Lung (tissue), 16 donors: ENCODE data around the gene ERCC8. TPM values are rescaled to one million over a fixed set of nuclear protein-coding genes. Genes with fewer than 3 reads are reported as not detected.

Experiments used
- ATAC-seq: fragments of 200-7000 bp; cut with Tn5 transposase; one replicate; pipeline ENCODE4 v1.9.1; 2020; ENCODE audit warnings: moderate number of reproducible peaks; ENCODE audit not compliant: insufficient read depth, low FRiP score
- DNase-seq, 3 donors: peaks; one replicate each; pipeline ENCODE4 v3.0.0-alpha.2; 2013 to 2017
- H3K27ac ChIP-seq, 2 donors: one replicate each; pipeline ENCODE4 v1.5.1; 2013; ENCODE audit warnings: mild to moderate bottlenecking in 2 of 2, moderate library complexity in 2 of 2, control low read depth in 1 of 2, inconsistent platforms in 1 of 2, low read depth in 1 of 2, low read length in 1 of 2
- H3K27me3 ChIP-seq, 3 donors: one replicate each; pipeline ENCODE4 v1.5.1; 2013; ENCODE audit warnings: low read length in 2 of 3; ENCODE audit not compliant: control insufficient read depth in 3 of 3, insufficient read depth in 3 of 3
- H3K36me3 ChIP-seq, 4 donors: one replicate each; pipeline ENCODE4 v1.5.1; 2013; ENCODE audit warnings: low read length in 4 of 4, mild to moderate bottlenecking in 1 of 4, moderate library complexity in 1 of 4; ENCODE audit not compliant: control insufficient read depth in 4 of 4, insufficient read depth in 4 of 4
- H3K4me1 ChIP-seq, 5 donors: one replicate each; pipeline ENCODE4 v1.5.1; 2013; ENCODE audit warnings: low read length in 5 of 5, mild to moderate bottlenecking in 2 of 5, moderate library complexity in 1 of 5; ENCODE audit not compliant: control insufficient read depth in 5 of 5, insufficient read depth in 5 of 5
- H3K4me3 ChIP-seq: one replicate; pipeline ENCODE4 v1.5.1; 2013; ENCODE audit warnings: mild to moderate bottlenecking, control low read depth, moderate library complexity
- H3K9ac ChIP-seq, 2 donors: one replicate each; pipeline ENCODE4 v1.5.1; 2013; ENCODE audit warnings: low read length in 2 of 2, control low read depth in 1 of 2; ENCODE audit not compliant: insufficient read depth in 1 of 2
- H3K9me3 ChIP-seq, 4 donors: one replicate each; pipeline ENCODE4 v1.5.1; 2013; ENCODE audit warnings: low read length in 3 of 4, mild to moderate bottlenecking in 1 of 4, moderate library complexity in 1 of 4; ENCODE audit not compliant: control insufficient read depth in 4 of 4, insufficient read depth in 3 of 4
- WGBS, 2 donors: extraction: QIAGEN DNeasy Blood & Tissue Kit; methylation state at CpG; one replicate each; pipeline ENCODE4 v1.1.7; 2013; 5-methylcytosine and 5-hydroxymethylcytosine counted together
- long read RNA-seq, 5 donors: transcript quantifications; one replicate each; lab custom pipeline, GENCODE V29; 2026
- polyA plus RNA-seq, 2 donors: library from polyadenylated mRNA; stranded (reverse); fragments of 200-250 nt; gene quantifications; one replicate each; pipeline ENCODE4 v1.2.1, GENCODE V29; 2013
- total RNA-seq, 2 donors: library from RNA; depleted of rRNA in 1 of 2; stranded (reverse); fragments of >200 nt in 1 of 2; gene quantifications; one replicate each; pipeline ENCODE4 v1.2.1, GENCODE V29; 2014 to 2021
- TF ChIP-seq, protein P1 (sequence below): IDR thresholded peaks from 2 replicates; pipeline ENCODE4 v1.5.1; 2012; ENCODE audit warnings: mild to moderate bottlenecking; ENCODE audit errors: control extremely low read depth, extremely low read depth
- donor health status: control.
- donor health status: control.
- donor health status: Bipolar disorder and iron deficiency.
- donor health status: healthy.
- donor health status: DM: yes; HTN: yes; CAD: no.

Gene ERCC8
- total RNA-seq (10 to 100 TPM; 10.5 to 11.3 TPM), polyA plus RNA-seq (1 to 10 TPM; 4.6 to 5.5 TPM)
- long read RNA-seq, donor 1, partial matches to known transcripts, result 11 of 14 reads
- long read RNA-seq, donor 1, other reads (novel, unspliced or antisense), result 0 of 14 reads
- long read RNA-seq, donor 2, partial matches to known transcripts, result 36 of 42 reads
- long read RNA-seq, donor 2, other reads (novel, unspliced or antisense), result 5 of 42 reads
- long read RNA-seq, donor 3, partial matches to known transcripts, result 0 of 3 reads
- long read RNA-seq, donor 3, other reads (novel, unspliced or antisense), result 0 of 3 reads
- long read RNA-seq, donor 4, result 0 reads
- long read RNA-seq, donor 5, partial matches to known transcripts, result 0 of 4 reads
- long read RNA-seq, donor 5, other reads (novel, unspliced or antisense), result 0 of 4 reads

- TF ChIP-seq, protein P1, sequence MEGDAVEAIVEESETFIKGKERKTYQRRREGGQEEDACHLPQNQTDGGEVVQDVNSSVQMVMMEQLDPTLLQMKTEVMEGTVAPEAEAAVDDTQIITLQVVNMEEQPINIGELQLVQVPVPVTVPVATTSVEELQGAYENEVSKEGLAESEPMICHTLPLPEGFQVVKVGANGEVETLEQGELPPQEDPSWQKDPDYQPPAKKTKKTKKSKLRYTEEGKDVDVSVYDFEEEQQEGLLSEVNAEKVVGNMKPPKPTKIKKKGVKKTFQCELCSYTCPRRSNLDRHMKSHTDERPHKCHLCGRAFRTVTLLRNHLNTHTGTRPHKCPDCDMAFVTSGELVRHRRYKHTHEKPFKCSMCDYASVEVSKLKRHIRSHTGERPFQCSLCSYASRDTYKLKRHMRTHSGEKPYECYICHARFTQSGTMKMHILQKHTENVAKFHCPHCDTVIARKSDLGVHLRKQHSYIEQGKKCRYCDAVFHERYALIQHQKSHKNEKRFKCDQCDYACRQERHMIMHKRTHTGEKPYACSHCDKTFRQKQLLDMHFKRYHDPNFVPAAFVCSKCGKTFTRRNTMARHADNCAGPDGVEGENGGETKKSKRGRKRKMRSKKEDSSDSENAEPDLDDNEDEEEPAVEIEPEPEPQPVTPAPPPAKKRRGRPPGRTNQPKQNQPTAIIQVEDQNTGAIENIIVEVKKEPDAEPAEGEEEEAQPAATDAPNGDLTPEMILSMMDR, result no peak
- Histone ChIP-seq H3K4me1 (peaks cover 0 to 20% (median 5%) of the 10 kb centered on the region in 5 donors), H3K27ac (peak within 1 kb of the TSS; percentile 53 to 90), H3K9ac (peak within 1 kb of the TSS; percentile 72 to 92), H3K9me3 (no peaks in the 10 kb centered on the region), H3K4me3 (peak within 1 kb of the TSS; percentile 79), H3K36me3 (peaks cover 0 to 3% (median under 1%) of the 10 kb centered on the region in 4 donors), H3K27me3 (no peaks in the 10 kb centered on the region)
- DNase-seq (peak; percentile 95 to 96 (median 96)), ATAC-seq (peak; percentile 98)
- 3 to 4% methylated on average over 64 of the region's 64 CpGs for WGBS, 2 donors
Measured at GRCh38 chr5:60944904-60945812, at the start of gene ERCC8, which contains the start of gene NDUFAF2. ERCC8 (minus strand) TSS chr5:60945070; CDS start chr5:60945008, 62 bp downstream. NDUFAF2 (plus strand) TSS chr5:60945205; CDS start chr5:60945256, 51 bp downstream.

GRCh38 chr5:60993875-60994571 lies 49.2 kb upstream of the ERCC8 start:
- no peak overlapping the region for H3K9ac ChIP-seq
- H3K4me3 ChIP-seq, result no peak overlapping the region
- TF ChIP-seq, protein P1, result no peak
- H3K4me1 ChIP-seq, result peaks cover 0 to 3% (median 0%) of the 10 kb centered on the region in 5 donors
- no peaks in the 10 kb centered on the region for H3K27me3 ChIP-seq
- ATAC-seq, result no peak
- peaks cover 0 to 17% (median 4%) of the 10 kb centered on the region in 4 donors for H3K9me3 ChIP-seq
- H3K27ac ChIP-seq, result no peak overlapping the region
- 89 to 93% methylated on average over 11 of the region's 11 CpGs for WGBS, 2 donors
- DNase-seq, result no peak
- peaks cover 0 to 11% (median 3%) of the 10 kb centered on the region in 4 donors for H3K36me3 ChIP-seq

DNA sequence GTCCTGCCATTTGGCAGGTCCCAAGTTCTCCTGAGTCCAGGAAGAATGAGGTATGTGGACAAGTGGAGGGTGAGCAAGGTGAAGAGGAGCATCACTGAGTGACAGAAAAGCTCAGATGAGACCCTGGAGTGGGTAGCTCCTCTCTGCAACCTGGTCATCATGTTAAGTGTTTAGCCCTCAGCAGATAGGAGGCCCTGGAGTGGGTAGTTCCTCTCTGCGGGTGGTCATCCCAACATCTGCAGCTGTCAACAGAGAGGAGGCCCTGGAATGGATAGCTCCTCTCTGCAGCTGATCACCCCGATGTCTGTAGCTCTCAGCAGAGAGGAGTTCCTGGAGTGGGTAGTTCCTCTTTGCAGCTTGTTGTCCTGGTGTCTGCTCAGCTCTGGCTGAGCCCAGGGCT lies 48.6 kb upstream of the ERCC8 start:
- H3K27ac ChIP-seq, result no peak overlapping the region
- H3K9me3 ChIP-seq, result peaks cover 0 to 17% (median 5%) of the 10 kb centered on the region in 4 donors
- H3K27me3 ChIP-seq, result no peaks in the 10 kb centered on the region
- DNase-seq (no peak), ATAC-seq (no peak)
- no peak overlapping the region for H3K4me3 ChIP-seq
- no peak overlapping the region for H3K9ac ChIP-seq
- TF ChIP-seq, protein P1, result no peak
- H3K4me1 ChIP-seq, result peaks cover 0 to 3% (median 0%) of the 10 kb centered on the region in 5 donors
- 95 to 99% methylated on average over 2 of the region's 2 CpGs for WGBS, 2 donors
- peaks cover 0 to 11% (median 3%) of the 10 kb centered on the region in 4 donors for H3K36me3 ChIP-seq
